GM13976 (cell line): ENCODE measurements around the gene IQGAP2.
"Not testable (repeated sequence)": the region's sequence is repeated elsewhere in the genome, so short reads cannot be mapped to it uniquely, and the experiment has no call there.

Experiments used
- DNase-seq: peaks from one replicate; pipeline ENCODE4 v3.0.0; 2012; ENCODE audit warnings: low spot score
- in situ Hi-C: fragments of 300-500 bp; cut with MboI; formaldehyde crosslinking; loops from one replicate; pipeline ENCODE4 v1.12.0; 2022; ENCODE audit warnings: low sequenced_read_pairs, mixed read lengths, inconsistent platforms; ENCODE audit not compliant: unreplicated experiment
- TF ChIP-seq, protein P1 (sequence below): IDR thresholded peaks from 2 replicates; pipeline ENCODE4 v1.5.1; 2012; ENCODE audit warnings: borderline replicate concordance, mild to moderate bottlenecking; ENCODE audit not compliant: insufficient read depth; ENCODE audit errors: extremely low read depth, missing control alignments, control extremely low read depth

Gene IQGAP2

DNA sequence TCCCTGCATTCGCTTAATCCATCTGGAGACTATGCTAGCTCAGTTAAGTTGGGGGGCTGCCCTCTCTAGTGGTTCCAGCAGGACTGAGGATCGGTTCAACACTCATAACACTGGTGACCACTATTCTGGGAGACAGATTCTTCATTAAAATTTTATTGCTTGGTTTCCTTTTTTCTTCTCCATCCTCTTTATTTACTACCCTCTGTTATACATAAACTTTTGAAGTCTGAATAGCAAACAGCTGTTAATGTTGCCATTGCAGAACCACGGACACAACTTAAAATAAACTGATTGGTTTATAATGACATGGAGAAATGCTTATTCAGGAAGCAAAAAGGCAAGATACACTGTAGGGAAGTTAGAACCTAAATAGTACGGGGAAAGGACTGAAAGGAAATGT is 22.1 kb downstream of the IQGAP2 start:
- in situ Hi-C loops: no loop called here
- DNase-seq: no peak
- TF ChIP-seq, protein P1, sequence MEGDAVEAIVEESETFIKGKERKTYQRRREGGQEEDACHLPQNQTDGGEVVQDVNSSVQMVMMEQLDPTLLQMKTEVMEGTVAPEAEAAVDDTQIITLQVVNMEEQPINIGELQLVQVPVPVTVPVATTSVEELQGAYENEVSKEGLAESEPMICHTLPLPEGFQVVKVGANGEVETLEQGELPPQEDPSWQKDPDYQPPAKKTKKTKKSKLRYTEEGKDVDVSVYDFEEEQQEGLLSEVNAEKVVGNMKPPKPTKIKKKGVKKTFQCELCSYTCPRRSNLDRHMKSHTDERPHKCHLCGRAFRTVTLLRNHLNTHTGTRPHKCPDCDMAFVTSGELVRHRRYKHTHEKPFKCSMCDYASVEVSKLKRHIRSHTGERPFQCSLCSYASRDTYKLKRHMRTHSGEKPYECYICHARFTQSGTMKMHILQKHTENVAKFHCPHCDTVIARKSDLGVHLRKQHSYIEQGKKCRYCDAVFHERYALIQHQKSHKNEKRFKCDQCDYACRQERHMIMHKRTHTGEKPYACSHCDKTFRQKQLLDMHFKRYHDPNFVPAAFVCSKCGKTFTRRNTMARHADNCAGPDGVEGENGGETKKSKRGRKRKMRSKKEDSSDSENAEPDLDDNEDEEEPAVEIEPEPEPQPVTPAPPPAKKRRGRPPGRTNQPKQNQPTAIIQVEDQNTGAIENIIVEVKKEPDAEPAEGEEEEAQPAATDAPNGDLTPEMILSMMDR: no peak

DNA sequence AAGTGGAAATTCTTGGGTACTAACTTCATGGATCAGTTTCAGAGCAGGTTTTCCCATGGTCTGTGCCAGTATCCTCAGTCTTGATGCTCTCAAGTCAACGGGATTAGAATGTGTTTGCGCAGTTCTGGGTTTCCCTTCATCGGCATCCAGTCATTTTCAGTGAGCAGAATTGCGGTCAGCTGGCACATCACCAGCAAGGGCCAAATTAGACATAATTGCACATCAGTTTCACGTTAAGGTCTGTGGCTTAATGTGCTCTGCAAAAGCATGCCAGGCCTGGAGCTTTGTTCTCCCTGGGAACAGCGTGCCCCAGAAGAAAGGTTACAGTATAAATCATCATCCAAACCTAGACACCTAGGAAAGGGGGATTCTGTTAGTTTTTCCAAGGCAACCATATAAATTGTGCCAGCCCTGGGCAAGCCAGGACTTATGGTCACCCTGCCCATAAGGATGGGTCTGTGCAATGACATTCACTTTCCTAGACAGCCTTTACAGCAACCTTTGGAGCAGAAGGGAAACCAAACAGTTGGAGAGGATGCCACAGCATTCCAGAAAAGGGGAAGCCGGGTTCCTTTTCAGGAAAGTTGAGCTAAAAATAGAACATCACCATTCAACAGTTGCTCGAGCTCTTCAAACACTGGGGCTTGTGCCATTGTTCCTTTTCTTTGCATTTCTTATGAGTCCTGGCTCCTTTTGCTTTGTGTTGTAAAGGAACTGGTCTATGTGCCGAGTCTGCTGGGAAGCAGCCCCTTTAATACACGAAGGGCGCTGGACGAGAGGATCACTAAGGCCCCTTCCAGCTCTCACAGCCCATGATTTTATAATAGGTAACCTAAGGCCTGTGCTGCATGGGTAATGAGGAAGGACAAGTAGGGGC is 23.1 kb downstream of the IQGAP2 start:
- TF ChIP-seq, protein P1: no peak
- DNase-seq: no peak

DNA sequence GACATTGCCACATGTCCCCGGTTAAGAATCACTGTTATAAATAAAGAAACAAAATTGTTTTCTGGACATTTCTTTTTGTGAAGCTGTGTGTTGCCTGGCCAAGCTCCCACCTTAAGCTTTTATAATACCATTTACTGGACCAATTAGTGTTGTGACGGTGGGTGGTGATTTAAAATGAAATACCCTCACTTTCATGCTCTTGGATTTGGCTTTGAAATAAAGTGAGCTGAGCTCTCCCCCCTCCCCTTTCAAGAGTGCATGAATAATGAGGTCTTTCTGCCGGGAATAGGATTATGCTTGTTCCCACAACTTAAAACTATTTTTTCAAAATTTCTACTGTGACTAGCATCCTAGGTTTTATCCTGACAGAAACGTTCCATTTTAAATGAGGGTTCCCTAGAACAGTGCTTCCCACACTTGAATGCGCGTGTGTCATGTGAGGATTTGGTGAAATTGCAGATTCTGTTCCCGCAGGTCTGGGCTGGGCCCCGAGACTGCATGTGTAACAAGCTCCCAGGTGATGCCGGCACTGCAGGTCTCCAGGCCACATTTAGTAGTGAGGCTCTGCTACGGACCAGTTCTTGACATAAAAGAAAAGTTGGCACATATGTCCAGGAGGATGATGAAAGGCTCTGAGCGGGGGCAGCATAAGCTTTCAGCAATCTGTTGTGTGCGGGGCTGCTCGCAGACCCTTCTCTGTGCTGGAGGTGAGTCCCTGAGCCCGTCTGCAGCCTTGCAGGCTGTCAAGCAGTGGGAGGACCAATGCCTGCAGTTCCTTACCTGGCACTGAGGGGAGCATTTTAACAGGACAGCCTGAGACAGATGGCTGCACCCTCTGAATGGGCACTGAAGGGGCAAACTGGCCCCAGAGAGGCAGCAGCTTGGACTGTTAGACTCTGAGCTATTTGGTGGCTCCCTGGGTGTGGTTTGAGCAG is 24.4 kb downstream of the IQGAP2 start:
- TF ChIP-seq, protein P1: no peak
- no peak for DNase-seq
- in situ Hi-C loops: no loop called here

More for the DNA sequence above, 23.1 kb downstream of the IQGAP2 start:
- in situ Hi-C loops: no loop called here

DNA sequence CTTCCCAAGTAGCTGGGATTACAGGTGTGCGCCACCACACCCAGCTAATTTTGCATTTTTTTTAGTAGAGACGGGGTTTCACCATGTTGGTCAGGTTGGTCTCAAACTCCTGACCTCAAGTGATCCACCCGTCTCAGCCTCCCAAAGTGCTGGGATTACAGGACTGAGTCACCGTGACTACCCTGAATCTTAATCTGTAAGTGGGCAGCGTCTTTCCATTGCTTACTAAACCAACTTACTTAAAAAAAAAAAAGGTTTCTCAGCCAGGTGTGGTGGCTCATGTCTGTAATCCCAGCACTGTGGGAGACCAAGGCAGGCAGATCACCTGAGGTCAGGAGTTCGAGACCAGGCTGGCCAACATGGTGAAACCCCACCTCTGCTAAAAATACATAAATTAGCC is 25.5 kb downstream of the IQGAP2 start:
- in situ Hi-C loops, DNase-seq: not testable (repeated sequence)

DNA sequence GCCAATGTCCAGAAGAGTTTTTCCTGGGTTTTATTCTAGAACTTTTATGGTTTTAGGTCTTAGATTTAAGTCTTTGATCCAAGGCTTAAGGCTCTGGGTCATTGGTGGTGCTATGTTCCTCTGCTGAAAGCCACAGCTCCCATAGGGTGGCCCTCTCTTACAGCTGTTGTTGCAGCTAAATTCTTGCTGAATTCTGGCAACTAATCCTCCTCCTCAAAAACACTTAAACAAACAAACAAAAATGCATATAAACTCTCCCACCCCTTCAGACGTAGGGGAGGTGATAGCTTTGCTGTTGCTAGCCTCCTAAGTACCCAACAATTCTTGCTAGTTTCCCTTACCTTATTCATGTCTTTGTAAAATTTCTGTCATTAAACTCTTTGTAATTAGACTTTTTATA is 30.2 kb downstream of the IQGAP2 start:
- TF ChIP-seq, protein P1: no peak
- in situ Hi-C loops: no loop called here
- no peak for DNase-seq

DNA sequence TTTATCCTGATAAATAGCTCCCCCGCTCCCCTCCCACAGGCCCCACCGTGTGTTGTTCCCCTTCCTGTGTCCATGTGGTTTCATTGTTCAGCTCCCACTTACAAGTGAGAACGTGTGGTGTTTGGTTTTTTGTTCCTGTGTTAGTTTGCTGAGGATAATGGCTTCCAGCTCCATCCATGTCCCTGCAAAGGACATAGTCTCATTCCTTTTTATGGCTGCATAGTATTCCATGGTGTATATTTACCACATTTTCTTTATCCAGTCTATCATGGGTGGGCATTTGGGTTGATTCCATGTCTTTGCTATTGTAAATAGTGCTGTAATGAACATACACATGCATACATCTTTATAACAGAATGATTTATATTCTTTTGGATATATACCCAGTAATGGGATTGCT is 34.4 kb downstream of the IQGAP2 start:
- in situ Hi-C loops, DNase-seq: not testable (repeated sequence)

DNA sequence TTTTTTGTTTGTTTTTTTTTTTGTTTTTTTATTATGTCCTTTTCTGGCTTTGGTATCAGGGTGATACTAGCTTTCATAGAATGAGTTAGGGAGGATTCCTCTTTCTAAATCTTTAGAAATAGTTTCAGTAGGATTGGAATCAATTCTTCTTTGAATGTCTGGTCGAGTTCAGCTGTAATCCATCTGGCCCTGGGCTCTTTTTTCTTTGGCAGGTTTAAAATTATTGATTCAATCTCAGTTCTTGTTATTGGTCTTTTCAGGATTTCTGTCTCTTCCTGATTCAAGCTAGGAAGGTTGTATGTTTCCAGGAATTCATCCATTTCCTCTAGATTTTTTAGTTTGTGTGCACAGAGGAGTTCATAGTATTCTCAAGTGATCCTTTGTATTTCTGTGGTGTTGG is 34.9 kb downstream of the IQGAP2 start:
- in situ Hi-C loops: no loop called here
- TF ChIP-seq, protein P1: no peak
- DNase-seq: no peak
